ENCODE data around the gene HOTAIR.
A peak's percentile ranks its signal among the peaks of the same experiment; 100 is the strongest.

Gene HOTAIR

DNA sequence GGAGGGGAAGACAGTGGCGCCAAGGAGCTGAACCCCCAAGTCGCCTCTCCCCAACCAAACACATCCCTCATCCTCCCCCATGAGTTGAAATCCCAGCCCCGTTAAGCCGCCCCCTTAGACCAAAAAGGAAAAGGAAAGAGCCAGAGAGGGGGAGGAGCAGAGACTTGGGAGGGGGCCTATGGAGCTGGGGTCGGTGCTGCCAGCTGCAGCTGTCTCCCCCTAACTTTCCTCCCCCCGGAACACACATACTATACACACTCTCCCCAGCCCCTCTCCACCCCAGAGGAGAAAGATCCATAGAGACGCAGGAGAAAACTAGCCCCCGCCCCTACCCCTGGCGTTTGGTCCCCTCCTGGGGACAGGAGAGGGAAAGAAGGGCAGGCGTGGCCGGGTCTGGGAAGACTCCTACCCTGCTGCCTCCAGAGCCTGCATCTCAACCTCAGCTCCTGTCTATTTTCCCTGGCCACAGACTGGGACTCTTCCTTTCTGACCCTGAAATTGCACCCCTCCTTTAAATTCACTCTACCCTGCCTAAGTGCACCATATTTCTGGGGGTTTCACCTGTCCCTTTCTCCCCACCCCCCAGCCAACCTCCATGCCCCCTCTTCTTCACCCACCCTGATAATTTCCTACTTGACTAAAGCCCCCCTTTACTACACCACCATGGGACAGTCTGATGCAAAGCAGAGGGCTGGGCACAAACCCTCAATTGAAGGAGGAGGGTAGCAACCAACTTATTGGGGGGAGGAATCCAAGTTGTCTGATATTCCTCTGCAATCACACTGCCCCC is 23.6 kb upstream of the HOTAIR start:
- DNase-seq = no peak

DNA sequence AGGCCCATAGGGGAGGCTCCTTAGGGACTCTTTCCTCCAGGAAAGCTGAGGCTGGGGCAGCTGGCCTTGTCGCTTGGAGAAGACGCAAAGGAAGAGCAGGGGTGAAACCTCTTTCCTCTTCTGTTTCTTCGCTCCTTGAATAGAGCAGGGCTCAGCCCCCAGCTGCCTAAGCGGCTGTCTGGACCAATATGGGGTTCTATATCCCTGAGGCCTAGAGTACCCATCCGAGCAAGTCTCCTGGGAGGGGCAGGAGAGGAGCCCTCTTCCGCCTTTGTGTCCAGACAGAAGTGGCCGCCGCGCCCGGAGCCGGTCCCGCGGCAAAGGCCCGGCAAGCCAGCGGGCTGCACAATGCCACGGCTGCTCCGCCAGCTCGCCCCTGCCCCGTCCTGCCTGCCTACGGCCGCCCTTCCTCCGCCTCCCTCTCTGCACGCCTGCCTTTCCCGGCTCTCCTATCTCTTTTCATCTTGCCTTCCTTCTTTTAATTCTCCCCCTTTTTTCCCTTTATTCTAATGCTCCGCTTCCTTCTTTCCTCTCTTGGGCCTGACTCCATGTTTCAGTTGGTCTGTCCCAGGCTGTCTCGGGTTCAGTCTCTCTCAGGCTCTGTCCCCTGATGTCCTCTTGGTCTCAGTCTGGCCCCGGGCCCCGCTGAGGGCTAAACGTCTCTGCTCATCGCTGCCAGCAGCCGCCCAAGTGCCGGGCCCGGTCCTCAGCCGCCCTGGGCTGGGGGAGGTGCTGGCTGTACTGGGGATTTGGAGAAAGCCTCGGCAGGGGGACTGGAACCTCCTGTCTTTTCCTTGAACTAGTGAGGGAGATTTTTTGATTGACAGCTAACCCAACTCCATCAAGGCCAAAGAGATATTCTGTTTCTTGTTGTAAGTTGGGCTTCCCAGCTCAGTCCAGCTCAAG is 22.7 kb upstream of the HOTAIR start:
- no peak for DNase-seq

DNA sequence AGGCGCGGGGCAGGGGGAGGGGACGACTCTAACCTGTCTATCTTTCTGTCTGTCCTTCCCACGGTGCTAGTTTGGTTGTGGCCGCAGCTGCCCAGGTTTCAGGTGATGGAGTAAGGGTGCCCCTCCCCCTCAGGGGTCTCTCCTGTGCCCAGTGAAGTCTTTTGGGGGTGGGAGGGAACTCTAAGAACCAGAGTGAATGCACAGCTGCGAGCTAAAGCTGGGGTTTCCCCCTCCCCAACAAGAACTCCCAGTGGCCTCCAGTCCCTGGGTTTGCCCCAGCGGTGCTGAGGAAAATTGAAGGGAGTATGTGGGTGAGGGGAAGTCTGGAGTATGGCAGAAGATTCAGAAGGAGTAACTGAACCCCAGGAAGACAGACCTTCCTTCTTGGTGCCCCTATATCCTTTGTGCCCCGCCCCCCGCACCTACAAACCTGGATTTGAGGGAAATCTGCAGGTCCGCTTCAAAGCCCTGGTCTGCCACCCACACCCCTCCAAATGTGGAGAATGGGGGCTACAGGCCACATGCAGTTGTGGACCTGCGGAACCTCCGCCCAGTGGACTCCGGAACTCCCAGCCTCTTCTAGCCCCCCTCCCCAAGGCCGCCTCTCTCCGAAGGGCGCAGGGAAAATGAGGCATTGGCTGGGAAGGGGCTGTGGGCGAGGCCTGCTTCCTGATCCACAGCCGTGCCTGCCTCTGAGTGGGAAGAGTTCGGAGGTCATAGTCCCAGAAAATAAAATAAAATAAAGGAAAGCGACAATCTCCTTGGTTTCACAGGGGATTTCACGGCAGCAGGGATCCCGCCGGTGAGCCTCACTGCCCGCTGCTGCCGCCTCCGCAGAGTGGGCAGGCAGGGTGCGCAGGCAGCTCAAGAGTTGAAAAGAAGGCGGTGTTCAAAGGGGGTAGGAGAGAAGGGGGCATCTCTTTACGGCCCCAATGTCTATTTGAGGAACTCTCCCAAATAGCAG is 21.8 kb upstream of the HOTAIR start:
- no peak for DNase-seq

DNA sequence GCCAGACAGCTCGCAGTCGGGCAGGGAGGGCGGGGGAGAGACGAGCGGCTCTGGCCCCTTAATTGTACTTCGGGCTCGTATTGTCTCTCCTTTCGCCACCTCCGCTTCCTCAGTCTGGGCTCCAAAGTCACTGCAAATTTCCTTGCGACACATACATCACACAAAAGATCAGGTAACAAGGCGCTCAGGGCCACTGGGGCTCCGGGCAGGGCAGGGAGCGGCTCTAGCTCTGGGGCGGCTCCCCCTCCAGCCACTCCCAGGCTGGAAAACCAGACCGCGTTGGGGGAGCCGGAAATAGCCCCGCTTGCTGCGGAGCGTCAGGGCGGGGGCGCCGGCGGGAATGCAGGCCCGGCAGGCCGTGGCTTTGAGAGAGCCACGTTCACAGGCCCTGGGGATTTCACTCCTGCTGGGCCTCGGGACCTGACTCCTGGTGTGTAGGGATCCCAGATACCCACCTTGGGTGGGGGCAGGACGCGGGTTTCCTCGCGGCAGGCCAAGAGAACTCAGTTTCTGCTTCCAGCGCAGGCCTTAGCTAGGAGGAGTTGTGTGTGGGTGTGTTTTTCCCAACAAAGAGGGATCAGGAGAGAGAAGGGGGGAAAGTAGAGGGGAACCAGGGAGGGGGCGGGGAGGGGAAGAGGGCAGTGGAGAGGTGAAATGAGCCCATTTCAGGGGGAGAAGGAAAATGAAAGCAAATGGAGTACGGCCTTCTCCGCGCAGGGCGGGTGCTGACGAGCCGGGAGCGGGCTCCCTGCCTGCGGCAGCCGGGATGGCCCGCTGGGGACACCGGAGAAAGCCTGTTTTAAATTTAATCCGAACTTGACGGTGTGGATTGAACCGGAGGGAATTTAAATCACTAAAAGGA is 20.9 kb upstream of the HOTAIR start:
- no peak for DNase-seq

DNA sequence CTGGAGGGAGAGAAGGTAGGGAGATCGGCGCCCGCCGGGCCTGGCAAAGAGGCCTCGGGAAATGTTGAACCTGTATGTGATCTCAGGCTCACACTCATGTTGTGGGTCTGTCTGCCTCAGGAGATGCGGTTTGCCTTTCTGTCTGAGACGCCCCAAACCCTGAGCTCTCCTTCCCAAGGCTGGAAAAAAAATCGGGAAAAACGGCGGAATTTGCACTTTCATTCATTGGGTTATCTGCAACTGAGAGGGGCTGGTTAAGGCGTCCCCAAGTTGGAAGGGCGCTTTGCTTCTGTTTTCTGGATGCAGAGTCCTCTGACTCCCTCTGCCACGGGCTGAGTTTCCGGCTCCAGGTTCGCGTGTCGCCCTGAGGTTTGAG is 20.2 kb upstream of the HOTAIR start:
- no peak for DNase-seq

DNA sequence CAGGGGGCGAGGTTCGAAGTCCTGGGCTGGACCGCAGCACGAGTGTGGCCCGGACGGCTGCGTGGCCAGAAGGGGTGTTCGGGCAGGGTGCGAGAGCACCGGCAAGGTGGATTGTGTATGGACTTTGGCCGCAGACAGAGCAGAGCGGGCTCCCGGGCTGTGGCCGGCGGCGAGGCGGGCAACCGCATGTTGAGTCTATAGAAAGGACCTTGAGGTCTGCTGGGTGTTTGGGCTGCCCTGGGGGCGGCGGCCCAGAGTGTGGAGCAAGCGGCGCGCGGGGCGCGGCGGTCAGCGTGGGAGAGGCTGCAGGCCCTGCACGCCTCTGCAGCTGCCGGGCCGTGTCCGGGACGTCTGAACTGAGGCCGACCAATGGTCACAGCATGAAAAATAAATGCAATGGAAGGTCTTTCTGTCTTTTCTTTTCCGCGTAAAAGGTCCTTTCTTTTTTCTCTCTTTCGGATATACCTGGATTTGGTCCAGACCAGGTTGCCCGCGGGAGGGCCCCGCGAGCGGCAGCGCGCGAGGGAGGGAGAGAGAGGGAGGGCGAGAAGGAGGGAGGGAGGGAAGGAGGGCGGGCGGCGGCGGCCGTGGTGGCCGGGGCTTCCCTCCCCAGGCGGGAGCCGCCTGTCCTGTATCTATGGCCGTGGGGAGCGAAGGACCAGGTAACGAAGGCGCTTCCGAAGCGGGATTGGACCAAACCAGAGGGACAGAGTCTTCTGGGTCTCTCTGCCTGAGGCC is 19.7 kb upstream of the HOTAIR start:
- DNase-seq = no peak

DNA sequence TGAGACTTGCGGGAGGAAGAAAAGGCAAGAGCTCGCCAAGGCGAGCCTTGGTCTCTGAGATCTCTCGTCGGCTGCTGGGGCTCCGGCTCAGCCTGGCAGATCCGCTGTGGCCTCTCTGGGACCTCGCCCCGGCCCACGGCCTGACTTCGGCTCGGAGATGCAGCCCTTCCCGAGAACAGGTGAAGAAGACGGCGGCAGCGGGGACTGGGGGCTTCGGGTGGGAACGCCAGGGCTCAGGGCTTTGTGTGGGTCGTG is 19.2 kb upstream of the HOTAIR start:
- no peak for DNase-seq

DNA sequence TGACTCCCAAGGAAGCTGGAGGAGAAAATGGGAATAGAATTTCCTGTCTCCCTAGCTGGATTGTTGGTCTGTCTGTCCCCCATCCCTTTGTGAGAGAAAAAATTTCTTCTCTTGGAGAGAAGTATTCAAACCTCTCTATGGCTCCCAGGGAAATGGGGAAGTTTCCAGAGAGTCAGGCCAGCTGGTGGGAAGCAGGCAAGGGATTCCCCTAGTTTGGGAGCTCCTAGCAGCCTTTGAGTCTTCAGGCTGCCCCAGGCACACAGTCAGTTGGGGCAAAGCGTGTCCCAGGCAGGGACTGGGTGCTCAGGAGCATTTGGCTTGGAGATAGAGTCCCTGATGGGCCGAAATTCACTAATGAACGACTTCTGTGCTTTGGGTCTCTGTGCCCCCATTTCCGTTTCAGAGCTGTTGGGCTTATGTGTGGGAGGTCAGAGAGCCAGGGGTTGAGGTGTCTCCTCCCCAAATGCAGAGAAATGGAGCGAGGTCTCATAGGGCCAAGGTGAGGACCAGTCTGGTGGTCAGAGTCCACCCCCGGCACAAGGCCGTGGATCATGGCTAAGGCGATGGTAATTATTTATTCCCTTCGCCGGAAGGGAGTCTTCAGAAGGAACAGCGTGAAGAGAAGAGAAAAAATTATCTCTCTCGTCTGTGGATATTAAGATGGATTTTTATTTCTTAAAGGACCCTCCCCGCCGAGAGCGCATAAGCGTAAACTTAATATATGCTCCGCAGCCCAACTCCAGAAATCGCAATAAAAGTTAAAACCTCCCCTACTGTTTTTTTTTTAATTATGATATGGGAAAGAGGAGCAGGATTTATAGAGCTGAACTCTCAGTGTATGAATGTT is 18.6 kb upstream of the HOTAIR start:
- no peak for DNase-seq

DNA sequence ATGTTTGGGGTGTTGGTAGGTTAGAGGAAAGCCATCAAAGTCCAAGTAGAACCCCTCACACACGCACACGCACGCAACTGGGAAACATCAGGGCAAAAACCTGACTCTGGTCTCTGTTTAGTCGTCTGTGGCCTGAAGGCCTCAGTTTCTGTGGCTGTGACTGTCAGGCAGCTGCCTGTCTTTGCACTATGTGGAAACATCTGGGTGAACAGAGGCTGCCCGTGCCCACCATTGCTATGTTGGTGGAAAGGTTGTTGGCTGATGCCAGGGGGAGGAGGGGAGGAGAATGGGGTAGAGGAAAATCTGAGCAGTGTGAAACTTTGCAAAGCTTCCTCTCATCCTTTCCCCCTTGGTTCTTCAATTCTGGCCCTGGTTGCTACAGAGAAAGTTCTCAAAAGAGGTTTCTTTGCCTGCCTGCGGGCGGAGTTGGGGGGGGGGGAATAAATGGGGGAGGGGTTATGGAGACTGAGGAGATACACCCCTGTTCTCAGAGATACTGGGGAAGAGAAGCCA is 17.7 kb upstream of the HOTAIR start:
- no peak for DNase-seq

DNA sequence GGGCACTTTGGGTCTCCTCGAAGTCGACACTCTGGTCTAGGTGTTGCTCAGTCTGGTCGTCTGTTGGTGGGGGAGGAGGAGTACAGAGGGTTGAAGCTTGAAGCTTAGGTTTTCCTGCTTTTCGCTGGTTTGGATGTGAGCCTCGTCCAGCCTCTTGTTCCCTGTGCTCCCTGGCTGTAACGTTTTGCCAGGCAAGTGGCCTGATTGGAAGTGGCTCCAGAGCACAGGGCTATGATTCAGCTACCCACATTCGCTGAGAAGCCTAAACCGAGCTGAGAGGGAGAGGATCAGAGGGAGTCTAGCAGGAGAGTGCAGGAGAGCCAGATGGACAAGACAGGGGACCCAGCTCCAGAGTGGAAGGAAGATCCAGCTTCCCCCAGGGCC is 16.3 kb upstream of the HOTAIR start:
- DNase-seq = no peak

DNA sequence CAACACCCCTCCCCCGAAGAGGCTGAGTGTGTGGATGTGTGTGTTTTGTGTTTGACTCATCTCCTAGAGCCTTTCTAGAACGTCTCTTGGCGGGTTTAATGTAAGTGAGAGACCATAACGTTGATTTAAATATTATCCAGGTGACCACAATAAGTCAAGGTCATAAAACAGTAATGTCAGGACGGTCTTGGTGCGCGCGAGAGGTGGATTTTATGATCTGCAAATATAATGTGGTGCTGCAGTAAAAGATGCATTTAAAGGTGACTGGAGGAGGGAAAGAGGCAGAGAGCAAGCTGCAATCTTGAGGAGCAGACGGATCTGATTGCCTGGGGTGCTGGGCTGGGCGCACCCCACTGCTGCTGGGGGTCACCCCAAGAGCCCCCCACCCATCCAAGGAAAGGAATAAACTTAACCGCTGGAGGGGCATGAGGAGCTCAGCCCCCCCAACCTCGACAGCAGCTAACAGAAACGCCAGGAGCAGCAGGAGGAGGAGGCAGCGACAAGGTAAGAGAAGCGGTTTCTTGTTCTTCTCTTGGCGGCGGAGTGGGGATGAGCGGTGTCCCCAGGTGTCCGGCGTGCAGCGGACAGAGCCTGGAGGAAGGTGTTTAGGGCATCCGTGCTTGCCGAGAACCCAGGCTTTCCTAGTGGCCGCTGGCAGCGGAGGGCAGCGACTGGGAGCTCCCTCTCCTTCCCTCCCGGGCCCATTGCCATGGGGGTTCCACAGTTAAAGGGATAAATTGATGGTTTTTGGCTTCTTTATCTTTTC is 15.7 kb upstream of the HOTAIR start:
- DNase-seq = no peak

DNA sequence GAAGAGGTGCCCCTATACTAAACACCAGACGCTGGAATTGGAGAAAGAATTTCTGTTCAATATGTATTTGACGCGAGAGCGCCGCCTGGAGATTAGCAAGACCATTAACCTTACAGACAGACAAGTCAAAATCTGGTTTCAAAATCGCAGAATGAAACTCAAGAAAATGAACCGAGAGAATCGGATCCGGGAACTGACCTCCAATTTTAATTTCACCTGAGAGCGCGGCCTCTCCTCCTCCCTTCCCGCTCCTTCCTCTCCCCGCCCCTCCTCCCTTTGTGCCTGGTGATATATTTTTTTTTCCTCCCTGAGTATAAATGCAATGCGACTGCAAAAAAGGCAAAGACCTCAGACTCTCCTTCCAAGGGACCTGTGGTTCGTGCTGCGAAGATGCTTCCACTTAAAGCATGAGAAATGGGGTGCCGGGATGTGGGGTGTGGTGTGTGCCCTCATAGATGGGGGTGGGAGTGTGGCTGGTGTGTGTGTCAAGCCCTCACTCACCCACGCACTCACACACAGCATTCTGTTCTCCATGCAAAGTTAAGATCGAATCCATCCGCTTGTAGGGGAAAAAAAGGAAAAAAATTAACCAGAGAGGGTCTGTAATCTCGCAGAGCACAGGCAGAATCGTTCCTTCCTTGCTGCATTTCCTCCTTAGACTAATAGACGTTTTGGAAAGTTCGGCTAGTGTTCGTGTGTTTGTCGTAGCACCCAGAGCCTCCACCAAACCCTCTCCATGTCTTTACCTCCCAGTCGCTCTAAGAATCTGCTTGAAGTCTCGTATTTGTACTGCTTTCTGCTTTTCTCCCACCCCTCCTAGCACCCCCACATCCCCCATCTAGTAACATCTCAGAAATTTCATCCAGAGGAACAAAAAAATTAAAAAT is 14.7 kb upstream of the HOTAIR start:
- peak; percentile 55 for DNase-seq

DNA sequence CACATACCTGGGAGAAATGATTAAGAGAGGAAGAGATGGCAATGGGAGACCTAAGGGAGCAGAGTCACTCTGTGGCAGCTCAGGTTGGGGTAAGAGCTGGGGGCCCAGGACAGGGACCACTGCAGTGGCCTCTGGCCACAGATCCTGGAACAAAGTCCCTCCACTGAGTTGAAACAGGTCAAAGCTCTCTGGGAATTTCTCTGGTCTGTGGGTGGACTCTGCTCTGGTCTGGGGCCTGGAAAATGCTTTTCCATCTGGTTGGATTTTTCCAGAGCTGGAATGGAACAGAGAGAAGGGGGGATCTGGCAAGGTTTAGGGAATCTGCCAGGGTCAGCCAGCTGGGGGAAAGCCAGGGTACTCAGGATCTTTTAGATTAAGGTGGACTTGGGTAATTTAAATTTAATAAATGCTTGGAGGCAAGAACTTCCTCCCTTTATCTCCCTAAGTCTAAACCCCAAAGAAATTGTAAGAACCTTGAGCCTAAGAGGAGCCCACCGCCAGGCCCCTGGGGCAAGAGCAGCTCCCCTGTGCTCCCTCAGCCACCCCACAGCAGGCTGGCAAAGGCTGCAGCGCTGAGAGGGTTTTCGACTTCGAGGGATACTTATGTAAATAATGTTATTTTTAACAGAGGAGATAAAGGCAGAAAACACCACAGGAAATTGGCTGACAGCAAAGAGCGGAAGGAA is 13.9 kb upstream of the HOTAIR start:
- no peak for DNase-seq

DNA sequence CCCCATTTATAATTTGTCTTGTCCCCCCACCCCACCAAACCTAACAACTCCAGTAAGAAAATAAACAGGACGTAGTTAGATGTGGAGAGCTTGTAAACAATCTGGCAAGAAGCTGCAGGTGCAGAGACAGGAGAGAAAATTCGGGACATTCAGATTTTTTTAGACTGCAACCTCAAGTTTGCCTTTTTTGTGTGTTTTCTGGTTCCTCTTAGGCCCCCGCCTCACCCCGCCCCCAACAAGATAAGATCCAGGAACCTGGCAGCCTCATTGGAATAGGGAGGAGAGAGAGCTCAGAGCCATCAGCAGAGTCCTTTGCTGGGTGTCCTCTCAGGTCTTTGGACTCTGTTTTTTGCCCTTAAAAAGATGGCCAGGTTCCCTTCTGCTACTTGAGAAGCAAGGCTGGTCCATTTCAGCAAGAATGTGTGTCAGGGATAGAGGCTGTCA is 13.1 kb upstream of the HOTAIR start:
- no peak for DNase-seq

DNA sequence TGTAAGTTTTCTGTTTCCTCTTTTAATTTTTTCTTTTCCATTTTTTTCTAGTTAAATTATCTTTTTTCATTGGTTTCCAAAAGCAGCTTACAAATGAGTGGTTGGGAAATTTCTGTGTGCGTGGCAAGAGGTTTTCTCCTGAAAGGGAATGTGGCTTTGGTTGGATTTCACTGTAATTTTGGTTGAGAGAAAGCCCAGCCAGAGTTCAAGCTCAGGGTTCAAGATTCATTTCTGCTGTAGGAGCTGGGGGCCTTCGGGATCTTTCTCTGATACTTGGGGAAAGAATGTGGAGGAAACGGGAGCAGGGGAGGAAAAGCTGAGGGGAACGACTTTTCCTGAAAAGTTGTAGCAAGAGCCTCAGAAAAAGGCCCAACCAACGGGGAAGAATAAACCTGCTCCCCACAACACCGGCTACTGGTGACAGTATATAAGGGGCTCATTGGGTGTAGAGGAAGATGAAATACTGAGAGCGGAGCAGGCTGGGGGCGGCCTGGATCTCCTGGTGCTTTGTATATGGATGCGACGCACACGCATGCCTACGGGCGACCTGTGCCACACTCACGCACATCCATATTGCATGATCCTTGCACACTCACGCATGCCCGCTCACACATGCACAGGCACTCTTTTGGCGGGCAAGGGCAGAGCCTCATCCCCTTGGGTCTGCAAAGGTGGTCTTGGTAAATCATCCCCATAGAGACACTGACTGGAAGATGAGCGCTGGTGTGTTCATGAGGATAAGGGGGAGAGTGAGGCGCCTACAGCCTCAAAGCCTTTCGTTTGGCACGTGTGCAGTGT is 12.1 kb upstream of the HOTAIR start:
- no peak for DNase-seq

DNA sequence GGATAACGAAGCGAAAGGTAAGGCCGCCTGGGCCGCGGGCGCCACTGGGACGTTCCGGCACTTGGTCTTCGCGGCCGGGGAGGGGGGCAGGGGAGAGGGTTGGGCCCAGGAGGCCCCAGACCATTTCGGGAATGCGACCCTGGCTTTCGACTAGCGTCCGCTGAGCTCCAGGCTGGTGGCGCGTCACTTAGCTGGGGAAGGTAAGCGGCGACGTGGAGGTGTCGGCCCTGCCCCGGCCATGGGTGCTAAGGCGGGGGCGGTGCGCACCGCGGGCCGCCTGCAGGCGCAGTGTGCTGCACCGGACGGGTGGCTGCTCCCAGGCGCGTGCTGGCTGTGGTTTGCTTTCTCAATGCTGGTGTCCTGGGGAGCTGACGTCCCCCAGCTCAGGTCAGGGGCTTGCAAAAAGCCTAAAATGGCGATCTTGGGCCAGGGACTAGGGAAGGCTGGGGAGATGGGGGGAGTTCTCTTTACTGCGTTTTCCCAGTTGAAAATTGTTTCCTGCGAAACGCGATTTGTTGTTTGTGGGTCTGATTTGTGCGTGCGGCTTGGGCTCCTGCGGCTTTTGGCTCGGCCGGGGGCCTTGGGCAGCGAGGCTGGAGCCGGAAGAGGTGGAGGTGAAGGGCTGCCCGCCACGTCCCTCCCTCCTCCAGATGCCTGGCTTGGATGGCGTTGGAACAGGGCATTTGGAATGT is 11.4 kb upstream of the HOTAIR start:
- DNase-seq = no peak

DNA sequence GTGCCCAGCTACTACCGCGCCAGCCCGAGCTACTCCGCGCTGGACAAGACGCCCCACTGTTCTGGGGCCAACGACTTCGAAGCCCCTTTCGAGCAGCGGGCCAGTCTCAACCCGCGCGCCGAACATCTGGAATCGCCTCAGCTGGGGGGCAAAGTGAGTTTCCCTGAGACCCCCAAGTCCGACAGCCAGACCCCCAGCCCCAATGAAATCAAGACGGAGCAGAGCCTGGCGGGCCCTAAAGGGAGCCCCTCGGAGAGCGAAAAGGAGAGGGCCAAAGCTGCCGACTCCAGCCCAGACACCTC is 10.9 kb upstream of the HOTAIR start:
- no peak for DNase-seq

All from activated CD4-positive, alpha-beta T cell treated with anti-CD3 and anti-CD28 coated beads, Interleukin-10, Interleukin-2, amounts not matched to agents 100 ng/mL and 50 ng/mL, durations not matched to agents 16 hours and 8 hours (primary cell).